HG03196 (cell line): ENCODE data around the gene NPPB.

Experiments used
- ATAC-seq: cut with Tn5 transposase; IDR thresholded peaks from one replicate; pipeline ENCODE4 v1.9.1; 2021; ENCODE audit not compliant: unreplicated experiment

The NPPB gene

DNA sequence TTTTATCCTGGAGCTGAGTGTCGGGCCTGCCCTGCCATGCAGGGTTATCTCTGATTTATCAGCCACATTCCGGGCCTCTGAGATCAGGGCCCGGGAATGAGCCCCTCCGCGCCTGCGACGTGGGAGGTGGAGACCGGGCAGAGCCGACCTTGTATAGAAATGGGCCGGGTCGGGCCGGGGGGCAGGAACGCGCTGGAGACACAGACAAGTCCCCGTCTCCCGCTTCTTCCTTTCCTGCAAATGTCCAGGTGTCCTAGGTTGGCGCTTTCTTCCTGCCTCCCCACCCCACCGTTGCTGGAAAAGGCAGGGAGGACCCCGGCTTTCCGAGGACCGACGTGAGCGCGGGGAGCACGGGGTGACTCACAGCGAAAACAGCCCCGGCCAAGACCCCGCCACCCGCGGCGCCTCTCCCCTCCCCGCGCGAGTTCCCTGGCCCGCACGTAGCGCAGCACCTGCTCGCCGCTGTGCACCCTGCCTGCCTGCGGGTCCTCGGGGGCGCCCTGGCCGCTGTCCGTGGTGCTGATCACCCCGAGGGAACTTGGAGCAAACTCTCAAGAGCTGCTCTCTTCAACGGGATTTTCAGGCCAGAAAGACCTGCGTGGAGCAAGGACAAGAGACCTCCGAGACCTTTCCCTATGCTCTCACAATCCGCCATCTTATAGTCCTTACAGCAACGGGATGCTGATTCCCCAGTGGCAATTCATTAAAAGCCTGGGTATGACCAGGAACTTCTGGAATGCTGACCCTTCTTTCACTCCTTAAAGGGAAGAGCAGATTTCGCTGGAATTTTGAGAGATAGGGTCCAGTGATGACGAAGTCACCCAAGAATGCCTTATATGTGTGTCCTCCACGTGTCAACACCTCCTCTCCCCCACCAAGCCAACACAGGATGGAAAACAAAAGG, 475 bp upstream of the NPPB start:
- no peak for ATAC-seq

DNA sequence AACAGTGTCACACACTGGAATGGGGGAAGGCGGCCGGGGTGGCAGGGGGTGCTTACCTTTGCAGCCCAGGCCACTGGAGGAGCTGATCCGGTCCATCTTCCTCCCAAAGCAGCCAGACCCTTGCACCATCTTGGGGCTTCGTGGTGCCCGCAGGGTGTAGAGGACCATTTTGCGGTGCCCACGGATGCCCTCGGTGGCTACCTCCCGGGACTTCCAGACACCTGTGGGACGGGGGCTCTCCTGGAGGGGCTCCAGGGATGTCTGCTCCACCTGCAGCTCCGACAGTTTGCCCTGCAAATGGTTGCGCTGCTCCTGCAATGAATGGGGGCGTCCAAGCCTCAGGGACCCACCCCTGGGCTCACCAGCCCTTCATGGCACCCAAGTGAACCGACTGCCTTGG, 587 bp downstream of the NPPB start:
- ATAC-seq: no peak

DNA sequence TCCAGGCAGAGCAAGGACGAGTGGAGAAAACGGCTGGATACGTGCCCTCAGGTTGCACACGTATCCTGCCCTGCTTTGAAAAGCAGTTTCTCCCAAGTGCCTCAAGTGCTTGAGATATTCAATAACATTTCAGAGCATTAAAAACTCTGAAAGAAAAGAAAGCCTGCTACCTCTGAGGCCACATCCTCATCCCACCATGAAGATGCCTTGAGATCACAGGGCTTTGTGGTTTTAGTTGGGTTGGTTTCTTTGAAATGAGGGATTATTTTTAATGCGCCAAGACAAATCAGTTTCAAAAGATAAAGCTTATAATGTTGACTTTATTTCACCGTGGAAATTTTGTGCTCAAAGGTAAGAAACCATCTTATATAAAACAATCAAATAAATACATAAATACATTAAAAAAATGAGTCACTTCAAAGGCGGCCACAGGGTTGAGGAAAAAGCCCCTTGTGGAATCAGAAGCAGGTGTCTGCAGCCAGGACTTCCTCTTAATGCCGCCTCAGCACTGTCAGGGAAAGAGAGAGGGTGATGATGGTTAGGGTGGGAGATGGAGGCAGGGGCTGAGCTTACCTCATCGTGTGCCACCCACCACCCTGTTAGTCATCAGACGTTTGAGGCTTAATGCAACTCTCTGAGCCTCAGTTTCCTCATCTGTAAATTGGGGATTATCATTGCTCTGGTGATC, 1.4 kb downstream of the NPPB start:
- no peak for ATAC-seq

DNA sequence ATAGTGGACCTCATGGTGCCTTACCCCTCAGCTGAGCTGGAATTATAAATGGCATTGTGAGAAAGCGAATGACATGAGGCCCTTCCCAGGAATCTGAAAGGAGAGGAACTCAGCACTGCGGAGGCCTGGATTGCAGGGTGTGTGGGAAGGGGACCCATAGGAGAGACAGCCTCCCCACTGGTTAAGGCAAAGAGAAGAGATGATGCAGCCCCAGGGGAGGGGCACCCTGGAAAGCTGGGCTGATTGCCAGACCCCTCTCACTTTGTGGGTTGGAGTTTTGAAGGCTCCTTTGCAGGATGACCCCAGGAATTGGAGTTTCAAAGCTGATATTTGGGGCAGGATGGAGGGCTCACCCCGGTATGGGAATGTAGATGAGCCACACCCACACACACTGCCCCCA, 2.0 kb downstream of the NPPB start:
- no peak for ATAC-seq

DNA sequence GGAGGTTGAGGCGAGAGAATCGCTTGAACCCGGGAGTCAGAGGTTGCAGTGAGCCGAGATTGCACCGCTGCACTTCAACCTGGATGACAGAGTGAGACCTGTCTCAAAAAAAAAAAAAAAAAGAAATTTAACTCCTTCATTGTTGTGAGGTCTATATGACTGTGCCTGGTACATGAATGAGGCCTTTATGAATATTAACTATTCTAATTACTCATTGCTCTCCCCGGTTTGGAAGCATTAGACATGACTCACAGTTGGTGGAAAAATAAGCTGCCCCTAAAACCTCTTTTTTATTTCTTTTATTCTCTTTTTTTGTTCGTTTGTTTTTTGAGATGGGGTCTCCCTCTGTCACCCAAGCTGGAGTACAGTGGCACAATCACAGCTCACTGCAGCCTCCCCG, 3.3 kb downstream of the NPPB start:
- no peak for ATAC-seq

DNA sequence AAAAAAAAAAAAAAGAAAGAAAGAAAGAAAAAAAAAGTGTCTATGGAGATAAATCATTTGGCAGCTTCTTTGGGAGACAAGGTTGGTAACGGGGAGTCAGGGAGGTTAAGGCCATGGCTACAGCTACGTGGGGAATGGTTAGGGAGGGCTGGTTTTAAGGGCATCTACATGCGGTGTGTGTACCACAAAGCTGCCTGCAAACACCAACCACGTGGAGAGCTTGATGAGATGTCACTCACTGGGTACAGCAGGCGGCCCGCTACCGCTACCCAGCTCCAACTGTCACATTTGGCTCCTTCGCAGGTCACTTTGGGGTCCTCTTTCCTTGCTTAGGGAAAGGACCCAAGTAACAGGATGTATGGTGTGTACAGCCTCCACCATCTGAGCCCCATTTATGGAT, 4.2 kb downstream of the NPPB start:
- ATAC-seq: no peak

DNA sequence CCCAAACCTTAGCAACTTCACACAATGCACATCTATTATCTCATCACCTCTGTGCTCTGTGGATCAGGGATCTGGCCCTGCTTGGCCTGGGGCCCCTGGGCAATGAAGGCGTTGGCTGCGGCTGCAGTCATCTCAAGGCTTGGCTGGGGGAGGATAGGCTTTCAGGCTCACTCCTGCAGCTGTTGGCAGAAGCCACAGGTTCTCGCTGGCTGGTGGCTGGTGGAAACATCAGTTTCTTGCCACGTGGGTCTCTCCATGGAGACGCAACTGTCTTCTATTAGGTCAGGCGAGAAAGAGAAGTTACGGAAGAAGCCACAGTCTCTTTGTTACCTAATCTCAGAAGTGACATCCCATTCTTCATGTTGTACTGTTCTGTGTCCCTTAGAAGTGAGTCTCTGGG, 7.6 kb downstream of the NPPB start:
- no peak for ATAC-seq

DNA sequence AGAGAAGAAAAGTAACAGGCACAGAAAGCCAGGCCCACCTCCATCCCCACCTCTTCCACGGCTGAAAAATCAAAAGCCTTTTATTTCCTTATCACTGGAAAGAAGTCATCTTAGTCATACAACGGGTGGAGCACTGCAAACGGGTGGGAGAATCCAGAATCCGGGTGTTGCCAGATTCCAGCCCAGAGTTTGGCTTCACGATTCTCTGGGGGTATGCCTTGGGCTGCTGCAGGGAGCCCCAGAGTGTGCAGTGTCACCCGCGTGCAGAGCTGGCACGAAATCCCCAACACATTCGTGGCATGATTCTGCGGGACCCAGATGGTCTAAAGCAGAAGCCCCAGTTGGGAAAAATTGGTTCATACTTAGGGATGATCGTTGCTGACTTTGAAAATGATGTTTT, 8.6 kb downstream of the NPPB start:
- no peak for ATAC-seq

DNA sequence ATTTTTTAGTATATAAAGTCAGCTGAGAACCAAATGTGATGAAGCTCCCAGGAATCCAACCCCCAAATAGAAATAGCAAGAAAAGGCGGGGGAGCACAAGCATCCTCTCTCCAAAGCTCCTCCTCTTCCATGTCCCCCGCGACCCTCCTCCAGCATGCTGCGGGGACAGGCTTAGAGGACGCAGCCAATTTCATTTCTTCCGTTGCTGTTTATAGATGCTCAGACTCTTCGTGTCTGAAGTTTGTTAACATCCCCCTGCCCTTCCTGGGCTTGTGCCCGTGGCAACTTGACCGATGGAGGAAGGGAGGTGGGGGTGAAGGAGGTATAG, 10.4 kb downstream of the NPPB start:
- no peak for ATAC-seq

DNA sequence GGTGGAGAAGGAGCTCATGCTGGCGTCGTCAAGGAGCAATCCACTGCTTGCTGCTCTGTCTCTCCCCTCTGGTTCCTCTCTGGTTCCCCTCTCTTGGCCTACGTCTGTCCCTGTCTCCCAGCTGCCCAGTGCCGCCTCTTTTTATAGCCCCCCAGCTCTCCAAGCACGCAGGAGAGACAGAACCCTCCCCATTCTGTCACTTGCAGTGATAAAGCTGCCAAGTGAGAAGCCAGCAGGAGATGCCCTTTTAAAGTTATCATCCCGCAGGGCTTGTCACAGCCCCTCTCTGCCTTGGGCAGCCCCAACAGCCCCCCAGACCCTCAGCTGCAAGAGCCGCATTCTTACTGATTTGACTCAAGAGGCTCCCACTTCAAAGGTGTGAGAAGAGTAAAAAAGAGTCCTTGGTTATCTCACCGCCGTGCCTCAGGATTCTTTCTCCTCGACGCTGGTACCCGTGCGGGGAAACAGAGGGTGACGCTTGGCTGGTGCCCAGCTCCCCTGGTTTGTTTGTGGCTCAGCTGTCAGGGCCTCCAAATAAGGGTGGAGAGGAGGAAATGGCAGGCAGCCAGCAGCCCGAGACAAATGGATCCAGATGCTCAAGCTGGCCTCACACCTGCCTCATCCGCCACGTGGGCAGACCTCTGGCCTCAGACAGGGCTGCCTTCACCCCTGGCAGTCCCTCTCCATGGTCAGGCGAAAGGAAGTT, 10.9 kb downstream of the NPPB start, which contains the start of gene NPPA:
Gene NPPA (minus strand): TSS at position 117 of the 706 bp plus-strand sequence. CDS start 99 bp downstream, at position 18.
- ATAC-seq: no peak

DNA sequence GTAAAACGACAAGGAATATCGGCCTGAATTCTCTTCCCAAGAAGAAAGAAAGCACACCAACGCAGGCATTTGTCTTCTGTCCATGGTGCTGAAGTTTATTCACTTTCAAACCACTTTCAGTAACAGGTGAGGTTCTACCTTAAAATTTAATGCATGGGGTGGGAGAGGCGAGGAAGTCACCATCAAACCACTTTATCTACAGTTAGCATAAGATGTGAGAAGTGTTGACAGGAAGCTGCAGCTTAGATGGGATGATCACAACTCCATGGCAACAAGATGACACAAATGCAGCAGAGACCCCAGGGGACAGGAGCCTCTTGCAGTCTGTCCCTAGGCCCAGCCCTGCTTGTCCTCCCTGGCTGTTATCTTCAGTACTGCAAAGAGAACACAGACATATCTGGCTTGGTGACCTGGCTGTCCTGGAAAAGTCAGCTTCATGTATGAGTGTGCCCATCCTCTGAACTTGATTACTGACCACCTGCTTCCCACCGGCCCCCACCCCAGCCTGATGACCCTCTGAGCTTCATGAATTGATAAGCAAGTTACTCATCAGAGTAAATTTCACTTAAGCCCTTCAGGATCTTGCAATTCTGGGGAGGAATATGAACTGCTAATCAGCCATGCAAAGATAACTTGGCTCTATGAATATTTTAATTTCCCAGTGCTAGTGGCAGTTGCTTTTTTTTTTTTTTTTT, 13.0 kb downstream of the NPPB start:
- no peak for ATAC-seq

DNA sequence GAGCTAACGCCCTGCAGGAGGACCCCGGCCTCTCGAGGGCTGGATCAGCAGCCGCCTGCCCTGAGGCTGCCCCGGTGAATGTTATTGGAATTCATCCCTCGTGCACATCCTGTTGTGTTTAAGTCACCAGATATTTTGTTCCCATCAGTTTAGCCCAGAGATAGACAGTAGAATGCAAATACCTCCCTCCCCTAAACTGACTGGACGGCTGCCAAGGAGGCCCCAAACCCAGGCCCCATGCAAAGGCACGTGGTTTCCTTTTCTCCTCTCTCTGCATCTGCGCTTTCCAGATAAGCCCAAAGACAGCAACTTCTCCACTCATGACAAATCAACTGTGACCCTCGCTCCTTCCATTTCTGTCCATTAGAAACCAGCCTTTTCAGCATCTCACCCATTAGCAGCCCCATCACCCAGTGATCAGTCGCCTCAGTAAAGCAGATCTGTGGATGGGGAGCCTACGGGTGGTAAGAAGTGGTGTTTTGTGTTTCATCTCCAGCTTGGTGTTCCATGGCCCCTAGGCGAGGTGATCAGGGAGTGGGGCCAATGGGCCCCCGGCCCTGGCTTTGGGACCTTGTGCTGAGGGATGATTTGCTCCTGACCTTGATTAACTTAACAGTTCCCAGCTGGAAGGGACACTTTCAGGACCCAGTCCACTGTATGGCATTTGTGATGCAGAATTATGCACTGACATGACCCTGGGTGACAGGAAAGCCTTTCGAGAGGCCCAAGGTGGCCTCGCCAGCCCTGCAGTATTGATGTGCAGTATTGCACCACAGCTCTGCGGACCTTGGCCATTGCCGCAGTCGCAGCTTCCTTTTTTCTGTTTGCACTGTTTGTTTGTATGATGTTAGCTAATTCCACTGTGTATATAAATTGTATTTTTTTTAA, 16.3 kb downstream of the NPPB start:
- ATAC-seq: no peak

DNA sequence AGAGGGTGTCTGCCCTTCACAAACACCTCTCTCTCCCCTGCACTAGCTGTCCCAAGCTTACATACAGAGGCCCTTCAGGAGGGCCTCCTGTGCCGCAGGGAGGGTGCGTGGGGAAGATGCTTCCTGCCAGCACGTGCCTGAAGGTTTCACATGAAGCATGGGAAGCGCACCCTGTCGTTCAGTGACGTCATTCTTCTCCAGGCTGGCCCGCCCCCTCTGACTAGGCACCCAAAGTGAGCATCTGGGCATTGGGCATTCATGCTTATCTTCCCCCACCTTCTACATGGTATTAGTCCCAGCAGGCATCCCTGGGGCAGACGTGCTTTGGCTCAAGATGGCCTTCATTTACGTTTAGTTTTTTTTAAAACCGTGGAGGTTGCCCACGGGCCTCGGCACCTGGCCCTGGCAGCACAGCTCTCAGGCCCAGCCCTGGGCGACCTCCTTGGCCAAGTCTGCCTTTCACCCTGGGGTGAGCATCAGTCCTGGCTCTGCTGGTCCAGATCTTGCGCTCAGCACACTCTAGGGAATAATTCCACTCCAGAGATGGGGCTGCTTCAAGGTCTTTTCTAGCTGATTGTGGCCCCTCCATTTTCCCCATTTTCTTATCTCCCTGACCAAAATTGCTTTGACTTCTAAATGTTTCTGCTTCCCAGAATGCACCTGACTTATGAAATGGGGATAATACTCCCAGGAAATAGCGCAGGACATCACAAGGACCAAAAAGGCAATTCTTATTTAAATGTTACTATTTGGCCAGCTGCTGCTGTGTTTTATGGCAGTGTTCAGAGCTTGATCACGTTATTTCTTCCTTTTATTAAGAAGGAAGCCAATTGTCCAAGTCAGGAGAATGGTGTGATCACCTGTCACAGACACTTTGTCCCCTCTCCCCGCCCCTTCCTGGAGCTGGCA, 17.2 kb downstream of the NPPB start:
- ATAC-seq: no peak

DNA sequence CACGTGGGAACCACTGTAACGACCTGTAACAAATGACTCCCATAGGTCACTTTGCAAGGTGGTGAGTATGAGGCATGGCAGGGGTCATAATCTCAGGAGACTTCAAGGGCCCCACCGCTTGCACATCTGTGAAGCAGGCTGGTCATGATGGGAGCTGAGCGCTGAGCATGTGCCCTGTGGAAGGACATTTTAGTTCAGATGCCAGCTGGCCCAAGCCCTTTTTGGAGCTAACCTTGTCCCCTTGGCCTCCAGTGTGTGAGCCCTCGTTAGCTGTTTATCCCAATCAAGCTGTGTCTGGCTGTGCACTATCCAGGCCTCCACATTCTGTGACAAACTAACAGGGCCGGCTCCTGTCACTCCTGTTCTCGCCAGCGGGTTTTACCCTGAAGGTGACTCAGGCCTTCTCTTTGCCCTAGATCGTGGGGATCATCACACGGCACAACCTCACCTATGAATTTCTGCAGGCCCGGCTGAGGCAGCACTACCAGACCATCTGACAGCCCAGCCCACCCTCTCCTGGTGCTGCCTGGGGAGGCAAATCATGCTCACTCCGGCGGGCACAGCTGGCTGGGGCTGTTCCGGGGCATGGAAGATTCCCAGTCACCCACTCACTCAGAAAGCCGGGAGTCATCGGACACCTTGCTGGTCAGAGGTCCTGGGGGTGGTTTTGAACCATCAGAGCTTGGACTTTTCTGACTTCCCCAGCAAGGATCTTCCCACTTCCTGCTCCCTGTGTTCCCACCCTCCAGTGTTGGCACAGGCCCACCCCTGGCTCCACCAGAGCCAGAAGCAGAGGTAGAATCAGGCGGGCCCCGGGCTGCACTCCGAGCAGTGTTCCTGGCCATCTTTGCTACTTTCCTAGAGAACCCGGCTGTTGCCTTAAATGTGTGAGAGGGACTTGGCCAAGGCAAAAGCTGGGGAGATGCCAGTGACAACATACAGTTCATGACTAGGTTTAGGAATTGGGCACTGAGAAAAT, 18.7 kb downstream of the NPPB start:
- ATAC-seq: no peak

DNA sequence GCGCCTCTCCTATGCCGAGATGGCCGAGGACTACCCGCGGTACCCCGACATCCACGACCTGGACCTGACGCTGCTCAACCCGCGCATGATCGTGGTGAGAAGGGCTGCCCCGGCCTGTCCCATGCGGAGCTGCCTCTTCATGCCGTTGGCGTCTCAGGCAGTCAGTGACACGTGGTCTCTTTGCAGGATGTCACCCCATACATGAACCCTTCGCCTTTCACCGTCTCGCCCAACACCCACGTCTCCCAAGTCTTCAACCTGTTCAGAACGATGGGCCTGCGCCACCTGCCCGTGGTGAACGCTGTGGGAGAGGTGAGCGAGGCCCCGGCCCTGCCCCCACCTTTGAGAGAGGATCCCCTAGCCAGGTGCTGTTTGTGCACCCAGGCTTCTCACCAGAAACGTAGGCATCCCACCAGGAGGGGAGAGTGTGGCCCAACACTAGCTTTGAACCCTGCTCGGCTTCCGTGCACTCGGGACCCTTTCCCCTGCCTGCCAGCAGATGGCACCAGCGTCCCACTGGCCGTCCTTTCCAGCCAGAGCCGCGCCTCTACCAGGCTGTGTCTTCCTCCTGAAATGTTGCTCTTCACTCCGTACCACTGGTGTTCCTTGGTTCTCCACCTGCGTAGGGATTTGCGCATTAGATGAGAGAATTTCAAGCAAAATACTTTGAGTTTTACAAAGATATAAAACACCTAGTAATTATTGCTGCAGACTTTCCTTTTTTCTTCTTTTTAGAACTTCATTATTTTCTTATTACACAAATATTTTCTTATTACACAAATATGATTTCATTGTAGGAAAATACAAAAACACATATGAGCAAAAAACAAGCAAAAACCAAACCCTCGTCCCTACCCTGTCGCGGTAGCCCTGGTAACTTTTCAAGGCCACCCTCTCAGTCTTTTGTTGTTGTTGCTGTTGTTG, 20.1 kb downstream of the NPPB start:
- ATAC-seq: no peak

DNA sequence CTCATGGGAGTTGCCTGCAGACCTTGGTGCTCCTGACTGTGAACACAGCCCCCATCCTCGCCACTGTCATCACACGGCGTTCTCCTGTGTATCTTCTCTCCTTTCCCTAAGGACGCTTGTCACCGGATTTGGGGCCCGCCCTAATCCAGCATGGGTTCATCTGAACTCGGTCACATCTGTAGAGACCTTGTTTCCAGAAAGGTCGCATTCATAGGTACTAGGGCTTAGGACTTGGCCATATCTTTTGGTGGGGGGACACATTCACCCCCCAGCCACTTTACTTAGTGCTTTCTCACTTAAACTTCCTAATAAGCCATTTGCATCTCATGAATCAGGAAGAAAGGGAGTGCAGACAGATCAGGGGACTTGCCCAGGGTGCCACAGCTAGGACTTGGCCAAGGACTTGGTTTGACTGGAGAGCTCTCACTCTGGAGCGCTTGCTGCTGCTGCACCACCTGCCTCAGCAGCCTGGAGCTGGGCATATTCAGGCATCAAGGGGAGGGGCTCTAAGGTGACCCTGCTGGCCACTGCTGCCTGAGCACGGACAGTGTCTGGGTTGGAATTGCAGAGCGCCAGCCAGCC, 20.9 kb downstream of the NPPB start:
- no peak for ATAC-seq
